Measurements from ENCODE around the gene GRAPL.
"Not testable (repeated sequence)": the region's sequence is repeated elsewhere in the genome, so short reads cannot be mapped to it uniquely, and the experiment has no call there.

DNA sequence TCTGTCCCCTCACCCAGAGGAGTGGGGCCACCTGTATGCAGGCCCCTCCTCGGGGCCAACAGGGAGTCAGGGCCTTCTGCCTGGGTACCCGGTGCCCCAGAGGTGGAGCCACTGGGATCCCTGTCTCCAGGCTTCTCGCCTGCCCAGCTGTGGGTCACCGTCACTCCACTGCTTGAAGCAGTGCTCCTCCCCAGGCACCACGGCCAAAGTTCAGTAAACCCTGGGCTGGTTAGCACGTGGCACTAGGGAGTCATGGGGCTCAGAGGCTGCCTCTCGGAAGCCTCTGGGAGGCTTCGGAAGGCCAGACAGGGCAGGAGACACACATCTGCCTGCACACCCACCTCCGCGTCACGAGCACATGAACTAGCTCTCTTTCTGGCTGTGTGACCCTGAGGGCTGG lies 18.1 kb downstream of the GRAPL start:
- not testable (repeated sequence) for TF ChIP-seq CTCF, POLR2AphosphoS5 (IDR thresholded peaks at IDR 0.05)
